ENCODE measurements around the gene PCDHGB1. TPM values are rescaled to one million over a fixed set of nuclear protein-coding genes. Genes with fewer than 3 reads are reported as not detected.

PCDHGB1 gene
- total RNA-seq, 1 donor from 2014 or later = 0.35 TPM

GRCh38 chr5:141397756-141398551 is 48.1 kb downstream of the PCDHGB1 start, which contains the start of gene PCDHGB5:
PCDHGB5 (plus strand) TSS chr5:141397947; CDS start chr5:141398128, 181 bp downstream.

Other genes starting within 250 kb of the PCDHGB1 start
- 0.89 TPM in 1 of 2 replicates, not detected in the other for gene PCDHB3, start 249.6 kb upstream of the PCDHGB1 start, total RNA-seq
- not detected in 2 replicates for gene PCDHB4, start 228.3 kb upstream of the PCDHGB1 start, total RNA-seq
- gene PCDHB5, start 214.9 kb upstream of the PCDHGB1 start, total RNA-seq = under 0.01 TPM in 1 of 2 replicates, not detected in the other
- gene PCDHB6, start 200.0 kb upstream of the PCDHGB1 start, total RNA-seq = not detected in 2 replicates
- under 0.01 and 1.4 TPM in 2 replicates for gene PCDHB7, start 177.5 kb upstream of the PCDHGB1 start, total RNA-seq
- gene PCDHB8, start 172.3 kb upstream of the PCDHGB1 start, total RNA-seq = not detected in 2 replicates
- under 0.01 TPM in 2 replicates for gene PCDHB16, start 167.7 kb upstream of the PCDHGB1 start, total RNA-seq
- 0.18 TPM in 1 of 2 replicates, not detected in the other for gene PCDHB9, start 162.9 kb upstream of the PCDHGB1 start, total RNA-seq
- gene PCDHB10, start 157.7 kb upstream of the PCDHGB1 start, total RNA-seq = 0.58 TPM in 1 of 2 replicates, not detected in the other
- gene PCDHB11, start 150.5 kb upstream of the PCDHGB1 start, total RNA-seq = not detected in 2 replicates
- gene PCDHB12, start 141.4 kb upstream of the PCDHGB1 start, total RNA-seq = not detected in 2 replicates
- under 0.01 TPM in 1 of 2 replicates, not detected in the other for gene PCDHB13, start 136.2 kb upstream of the PCDHGB1 start, total RNA-seq
- under 0.01 and 1.7 TPM in 2 replicates for gene PCDHB14, start 126.8 kb upstream of the PCDHGB1 start, total RNA-seq
- 0.35 TPM in 1 of 2 replicates, not detected in the other for gene PCDHB15, start 104.7 kb upstream of the PCDHGB1 start, total RNA-seq
- gene SLC25A2, start 46.0 kb upstream of the PCDHGB1 start, total RNA-seq = under 0.01 TPM in 1 of 2 replicates, not detected in the other
- gene TAF7, start 29.3 kb upstream of the PCDHGB1 start, total RNA-seq = 45.8 and 59.5 TPM in 2 replicates
- 0.29 TPM in 1 of 2 replicates, not detected in the other for gene PCDHGA1, start 19.6 kb upstream of the PCDHGB1 start, total RNA-seq
- 0.53 and 1.4 TPM in 2 replicates for gene PCDHGA2, start 11.3 kb upstream of the PCDHGB1 start, total RNA-seq
- gene PCDHGA3, start 6.3 kb upstream of the PCDHGB1 start, total RNA-seq = 0.18 TPM in 1 of 2 replicates, not detected in the other
- gene PCDHGA4, start 4.9 kb downstream of the PCDHGB1 start, total RNA-seq = 0.58 and 2.1 TPM in 2 replicates
- gene PCDHGB2, start 9.9 kb downstream of the PCDHGB1 start, total RNA-seq = 0.53 and 0.86 TPM in 2 replicates
- gene PCDHGA5, start 14.1 kb downstream of the PCDHGB1 start, total RNA-seq = 0.29 and 0.89 TPM in 2 replicates
- 0.58 and 0.71 TPM in 2 replicates for gene PCDHGB3, start 20.1 kb downstream of the PCDHGB1 start, total RNA-seq
- 0.86 and 1.4 TPM in 2 replicates for gene PCDHGA6, start 23.8 kb downstream of the PCDHGB1 start, total RNA-seq
- gene PCDHGA7, start 32.6 kb downstream of the PCDHGB1 start, total RNA-seq = 0.89 and 2.0 TPM in 2 replicates
- 3.9 and 4.6 TPM in 2 replicates for gene PCDHGB4, start 37.6 kb downstream of the PCDHGB1 start, total RNA-seq
- gene PCDHGA8, start 42.5 kb downstream of the PCDHGB1 start, total RNA-seq = 0.71 and 0.86 TPM in 2 replicates
- gene PCDHGB5, start 47.8 kb downstream of the PCDHGB1 start, total RNA-seq = 6.7 and 7.2 TPM in 2 replicates
- 0.86 and 1.9 TPM in 2 replicates for gene PCDHGA9, start 52.7 kb downstream of the PCDHGB1 start, total RNA-seq
- 0.29 and 0.89 TPM in 2 replicates for gene PCDHGB6, start 57.9 kb downstream of the PCDHGB1 start, total RNA-seq
- gene PCDHGA10, start 62.9 kb downstream of the PCDHGB1 start, total RNA-seq = 4.3 and 4.6 TPM in 2 replicates
- gene PCDHGB7, start 67.6 kb downstream of the PCDHGB1 start, total RNA-seq = 4.3 and 6.0 TPM in 2 replicates
- 5.3 and 8.4 TPM in 2 replicates for gene PCDHGA11, start 71.0 kb downstream of the PCDHGB1 start, total RNA-seq
- 14.9 and 15.6 TPM in 2 replicates for gene PCDHGA12, start 80.4 kb downstream of the PCDHGB1 start, total RNA-seq
- 38.6 TPM in 2 replicates for gene PCDHGC3, start 125.9 kb downstream of the PCDHGB1 start, total RNA-seq
- gene PCDHGC4, start 134.9 kb downstream of the PCDHGB1 start, total RNA-seq = under 0.01 and 0.58 TPM in 2 replicates
- gene PCDHGC5, start 139.0 kb downstream of the PCDHGB1 start, total RNA-seq = 0.71 and 1.2 TPM in 2 replicates

Measured in myometrial cell (primary cell).